ENCODE results near the gene LCLAT1. TPM values are rescaled to one million over a fixed set of nuclear protein-coding genes. Genes with fewer than 3 reads are reported as not detected.

LCLAT1 gene
- total and polyA plus RNA-seq, 4 experiments from 2014 or later = 6.1 to 24.9 (median 12.8) TPM

DNA sequence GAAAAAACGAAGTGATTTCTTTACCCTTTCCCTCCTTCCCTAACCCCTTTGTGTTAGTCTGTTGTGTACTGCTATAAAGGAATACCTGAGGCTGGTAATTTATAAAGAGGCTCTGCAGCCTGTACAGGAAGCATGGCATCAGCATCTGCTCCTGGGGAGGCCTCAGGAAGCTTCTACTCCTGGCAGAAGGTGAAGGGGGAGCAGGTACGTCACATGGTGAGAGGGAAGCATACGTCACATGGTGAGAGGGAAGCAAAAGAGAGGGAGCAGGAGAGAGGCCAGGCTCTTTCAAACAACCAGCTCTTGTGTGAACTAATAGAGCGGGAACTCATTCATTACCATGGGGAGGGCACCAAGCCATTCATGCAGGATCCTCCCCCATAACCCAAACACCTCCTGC, 234.0 kb downstream of the LCLAT1 start:
- H3K4me1 Mint-ChIP-seq = no peaks in the 10 kb centered on the region
- Histone ChIP-seq H3K4me3 (ENCODE audit: low read length in 2 of 2) (no peak overlapping the region), H3K9me3 (ENCODE audit: control insufficient read depth in 1 of 2, low read length in 2 of 2) (no peaks in the 10 kb centered on the region), H3K4me1 (ENCODE audit: insufficient read depth, low read length) (no peaks in the 10 kb centered on the region), H3K27ac (ENCODE audit: low read depth, low read length) (no peak overlapping the region), H3K36me3 (ENCODE audit: insufficient read depth, low read length) (no peaks in the 10 kb centered on the region), H3K27me3 (ENCODE audit: insufficient read depth, low read length) (no peaks in the 10 kb centered on the region)
- intact Hi-C loops (cut with micrococcal nuclease) = no loop called here
- ChIA-PET POLR2A (ENCODE audit: partially characterized antibody) (no interaction called here), CTCF (ENCODE audit: partially characterized antibody) (interaction anchor here (1.3 kb wide), 1 partner anchor 31 kb away, joined by 4 read pairs; no protein-coding TSS in a partner anchor)
- H3K36me3 Mint-ChIP-seq = no peaks in the 10 kb centered on the region
- no peaks in the 10 kb centered on the region for H3K27me3 Mint-ChIP-seq
- peak overlapping the region in 1 of 7 donors; percentile 9 for H3K27ac Mint-ChIP-seq
- no peaks in the 10 kb centered on the region for H3K9me3 Mint-ChIP-seq
- no peak overlapping the region for H3K4me3 Mint-ChIP-seq
- no peak for DNase-seq

DNA sequence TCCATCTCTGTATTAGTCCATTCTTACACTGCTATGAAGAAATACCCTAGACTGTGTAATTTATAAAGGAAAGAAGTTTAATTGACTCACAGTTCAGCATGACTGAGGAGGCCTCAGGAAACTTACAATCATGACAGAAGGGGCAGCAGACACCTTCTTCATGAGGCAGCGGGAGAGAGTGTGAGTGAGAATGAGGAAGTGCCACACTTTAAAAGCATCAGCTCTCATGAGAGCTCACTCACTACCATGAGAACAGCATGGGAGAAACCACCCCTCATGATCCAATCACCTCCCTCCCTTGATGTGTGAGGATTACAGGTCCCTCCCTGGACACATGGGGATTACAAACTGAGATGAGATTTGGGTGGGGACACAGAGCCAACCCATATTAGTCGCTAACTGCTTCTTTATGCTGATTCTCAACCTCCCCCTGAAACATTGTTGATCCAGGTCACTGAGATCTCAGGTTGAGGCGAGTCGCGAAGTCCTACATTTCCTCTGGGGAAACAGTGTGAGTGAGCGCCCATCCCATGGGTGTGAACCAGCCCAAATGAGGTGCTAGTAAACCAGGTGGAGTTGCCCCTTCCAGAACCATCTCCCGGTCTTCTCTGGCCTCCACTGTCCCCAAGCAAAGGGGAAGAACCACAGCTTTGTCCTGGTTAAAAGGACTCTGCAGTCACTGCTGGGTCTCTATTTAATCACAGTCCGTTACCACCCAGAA, 236.3 kb downstream of the LCLAT1 start:
- DNase-seq = no peak
- CTCF ChIA-PET (ENCODE audit: partially characterized antibody) = interaction anchor here (1.4 kb wide), 1 partner anchor 518 kb away, joined by 5 read pairs; no protein-coding TSS in a partner anchor
- no peak overlapping the region for H3K4me3 ChIP-seq (ENCODE audit: low read length in 2 of 2)
- Mint-ChIP-seq H3K4me1 (no peaks in the 10 kb centered on the region), H3K36me3 (no peaks in the 10 kb centered on the region), H3K4me3 (no peak overlapping the region), H3K9me3 (no peaks in the 10 kb centered on the region), H3K27ac (no peak overlapping the region), H3K27me3 (no peaks in the 10 kb centered on the region)
- intact Hi-C loops (cut with micrococcal nuclease) = no loop called here
- no peaks in the 10 kb centered on the region for H3K9me3 ChIP-seq (ENCODE audit: control insufficient read depth in 1 of 2, low read length in 2 of 2)
- no peaks in the 10 kb centered on the region for H3K36me3 ChIP-seq (ENCODE audit: insufficient read depth, low read length)
- no peaks in the 10 kb centered on the region for H3K4me1 ChIP-seq (ENCODE audit: insufficient read depth, low read length)
- POLR2A ChIA-PET (ENCODE audit: partially characterized antibody) = no interaction called here
- H3K27ac ChIP-seq (ENCODE audit: low read depth, low read length) = no peak overlapping the region
- no peaks in the 10 kb centered on the region for H3K27me3 ChIP-seq (ENCODE audit: insufficient read depth, low read length)

DNA sequence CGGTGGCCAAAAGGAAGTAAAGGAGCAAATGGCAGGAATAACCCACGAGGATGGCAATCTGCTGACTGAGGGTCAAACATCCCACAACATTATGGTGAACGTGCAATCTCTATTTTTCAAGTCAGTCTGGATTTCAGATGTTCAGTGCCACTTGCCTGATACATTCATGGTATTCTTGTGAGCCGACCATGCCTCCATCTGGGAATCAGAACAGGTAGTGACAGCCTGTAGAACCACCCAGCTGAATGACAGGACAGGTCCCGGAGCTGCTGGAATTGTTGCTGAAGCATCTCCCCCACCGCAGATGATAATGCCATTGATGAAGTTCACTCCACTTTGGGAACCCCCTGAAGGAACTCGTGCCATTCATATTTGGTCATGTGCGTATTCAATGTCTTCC, 237.0 kb downstream of the LCLAT1 start:
- Histone ChIP-seq H3K27ac (ENCODE audit: low read depth, low read length) (no peak overlapping the region), H3K4me3 (ENCODE audit: low read length in 2 of 2) (no peak overlapping the region), H3K36me3 (ENCODE audit: insufficient read depth, low read length) (no peaks in the 10 kb centered on the region), H3K9me3 (ENCODE audit: control insufficient read depth in 1 of 2, low read length in 2 of 2) (no peaks in the 10 kb centered on the region), H3K4me1 (ENCODE audit: insufficient read depth, low read length) (no peaks in the 10 kb centered on the region), H3K27me3 (ENCODE audit: insufficient read depth, low read length) (no peaks in the 10 kb centered on the region)
- no peak for DNase-seq
- no peak overlapping the region for H3K4me3 Mint-ChIP-seq
- no peaks in the 10 kb centered on the region for H3K4me1 Mint-ChIP-seq
- ChIA-PET CTCF (ENCODE audit: partially characterized antibody) (no interaction called here), POLR2A (ENCODE audit: partially characterized antibody) (no interaction called here)
- H3K27me3 Mint-ChIP-seq = no peaks in the 10 kb centered on the region
- intact Hi-C loops (cut with micrococcal nuclease) = no loop called here
- H3K9me3 Mint-ChIP-seq = no peaks in the 10 kb centered on the region
- H3K27ac Mint-ChIP-seq = no peak overlapping the region
- no peaks in the 10 kb centered on the region for H3K36me3 Mint-ChIP-seq

DNA sequence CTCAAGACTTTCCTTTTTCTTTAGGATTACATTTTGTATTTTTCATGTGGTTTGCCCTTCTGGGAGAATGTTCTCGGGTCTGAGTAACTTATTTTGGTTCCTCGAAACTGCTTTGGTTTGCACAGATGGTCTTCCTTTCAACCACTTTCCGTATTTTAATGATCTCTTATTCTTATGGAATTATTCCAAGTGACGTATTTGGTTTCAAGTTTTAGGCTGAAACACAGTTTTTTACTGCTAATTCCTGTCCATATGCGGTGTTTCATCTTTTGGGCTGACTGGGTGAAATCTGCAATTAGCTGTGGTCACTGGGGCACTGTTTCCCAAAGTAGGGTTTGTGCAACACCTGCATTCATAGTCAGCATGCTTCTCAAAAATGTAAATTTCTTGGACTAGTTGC, 237.5 kb downstream of the LCLAT1 start:
- no peak for DNase-seq
- Mint-ChIP-seq H3K36me3 (no peaks in the 10 kb centered on the region), H3K27ac (no peak overlapping the region), H3K4me3 (no peak overlapping the region), H3K27me3 (no peaks in the 10 kb centered on the region), H3K9me3 (no peaks in the 10 kb centered on the region), H3K4me1 (no peaks in the 10 kb centered on the region)
- Histone ChIP-seq H3K27me3 (ENCODE audit: insufficient read depth, low read length) (no peaks in the 10 kb centered on the region), H3K4me1 (ENCODE audit: insufficient read depth, low read length) (no peaks in the 10 kb centered on the region), H3K9me3 (ENCODE audit: control insufficient read depth in 1 of 2, low read length in 2 of 2) (no peaks in the 10 kb centered on the region), H3K36me3 (ENCODE audit: insufficient read depth, low read length) (no peaks in the 10 kb centered on the region), H3K4me3 (ENCODE audit: low read length in 2 of 2) (no peak overlapping the region), H3K27ac (ENCODE audit: low read depth, low read length) (no peak overlapping the region)
- intact Hi-C loops (cut with micrococcal nuclease) = no loop called here
- ChIA-PET POLR2A (ENCODE audit: partially characterized antibody) (no interaction called here), CTCF (ENCODE audit: partially characterized antibody) (no interaction called here)

DNA sequence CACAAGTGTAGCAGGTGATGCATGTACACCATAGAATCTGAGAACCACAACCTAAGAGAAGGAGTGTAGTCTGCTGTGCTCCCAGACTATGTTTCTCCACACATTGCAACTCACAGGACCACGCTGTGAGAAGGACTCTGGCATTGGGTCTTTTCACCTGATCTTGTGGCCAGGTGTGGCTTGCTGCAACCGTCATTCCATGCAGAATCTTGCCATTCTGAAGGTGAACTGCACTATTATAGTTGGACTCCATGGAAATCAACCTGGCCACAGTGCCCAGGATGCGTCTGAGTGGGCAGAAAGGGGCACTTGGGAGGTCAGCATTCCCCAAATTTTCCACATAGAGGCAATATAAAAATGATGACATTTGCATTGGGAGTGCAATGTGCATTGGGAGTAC, 237.9 kb downstream of the LCLAT1 start:
- no peak overlapping the region for H3K4me3 Mint-ChIP-seq
- DNase-seq = no peak
- intact Hi-C loops (cut with micrococcal nuclease) = no loop called here
- CTCF ChIA-PET (ENCODE audit: partially characterized antibody) = interaction anchor here (2.5 kb wide), 1 partner anchor 26 kb away, joined by 8 read pairs; no protein-coding TSS in a partner anchor
- no peak overlapping the region for H3K27ac Mint-ChIP-seq
- H3K27me3 Mint-ChIP-seq = no peaks in the 10 kb centered on the region
- no peaks in the 10 kb centered on the region for H3K9me3 ChIP-seq (ENCODE audit: control insufficient read depth in 1 of 2, low read length in 2 of 2)
- H3K4me1 ChIP-seq (ENCODE audit: insufficient read depth, low read length) = no peaks in the 10 kb centered on the region
- no peaks in the 10 kb centered on the region for H3K36me3 ChIP-seq (ENCODE audit: insufficient read depth, low read length)
- no peak overlapping the region for H3K27ac ChIP-seq (ENCODE audit: low read depth, low read length)
- POLR2A ChIA-PET (ENCODE audit: partially characterized antibody) = no interaction called here
- no peaks in the 10 kb centered on the region for H3K4me1 Mint-ChIP-seq
- no peak overlapping the region for H3K4me3 ChIP-seq (ENCODE audit: low read length in 2 of 2)
- no peaks in the 10 kb centered on the region for H3K27me3 ChIP-seq (ENCODE audit: insufficient read depth, low read length)
- H3K9me3 Mint-ChIP-seq = no peaks in the 10 kb centered on the region
- H3K36me3 Mint-ChIP-seq = no peaks in the 10 kb centered on the region

DNA sequence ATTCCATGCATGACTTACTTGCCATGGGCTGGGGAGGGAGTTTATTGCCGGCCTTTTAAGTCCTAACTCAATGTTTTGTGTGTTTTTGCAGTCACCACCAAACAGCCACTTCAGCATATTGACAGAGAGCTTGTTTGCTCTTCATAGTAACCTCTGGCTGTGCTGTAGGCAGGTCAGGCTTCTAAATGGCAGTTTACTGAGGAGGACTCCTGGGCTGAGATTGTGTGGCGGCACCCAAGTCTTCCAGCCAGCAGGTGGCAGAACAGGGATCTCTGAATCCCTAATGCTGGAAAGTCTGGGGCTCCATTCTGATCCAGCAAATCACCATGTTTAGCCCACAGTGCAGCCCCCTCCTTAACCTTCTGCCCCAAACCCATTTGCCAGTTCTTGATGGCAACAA, 239.0 kb downstream of the LCLAT1 start:
- no peaks in the 10 kb centered on the region for H3K36me3 Mint-ChIP-seq
- Histone ChIP-seq H3K27ac (ENCODE audit: low read depth, low read length) (no peak overlapping the region), H3K9me3 (ENCODE audit: control insufficient read depth in 1 of 2, low read length in 2 of 2) (no peaks in the 10 kb centered on the region), H3K27me3 (ENCODE audit: insufficient read depth, low read length) (no peaks in the 10 kb centered on the region), H3K4me1 (ENCODE audit: insufficient read depth, low read length) (no peaks in the 10 kb centered on the region), H3K4me3 (ENCODE audit: low read length in 2 of 2) (no peak overlapping the region), H3K36me3 (ENCODE audit: insufficient read depth, low read length) (no peaks in the 10 kb centered on the region)
- no peaks in the 10 kb centered on the region for H3K9me3 Mint-ChIP-seq
- POLR2A ChIA-PET (ENCODE audit: partially characterized antibody) = no interaction called here
- CTCF ChIA-PET (ENCODE audit: partially characterized antibody) = interaction anchor here (0.6 to 2.5 kb wide), 9 partner anchors 17 to 521 kb away, joined by 3 to 9 read pairs (median 4); no protein-coding TSS in a partner anchor
- H3K27me3 Mint-ChIP-seq = no peaks in the 10 kb centered on the region
- DNase-seq = no peak
- H3K27ac Mint-ChIP-seq = no peak overlapping the region
- intact Hi-C loops (cut with micrococcal nuclease) = no loop called here
- no peaks in the 10 kb centered on the region for H3K4me1 Mint-ChIP-seq
- no peak overlapping the region for H3K4me3 Mint-ChIP-seq

DNA sequence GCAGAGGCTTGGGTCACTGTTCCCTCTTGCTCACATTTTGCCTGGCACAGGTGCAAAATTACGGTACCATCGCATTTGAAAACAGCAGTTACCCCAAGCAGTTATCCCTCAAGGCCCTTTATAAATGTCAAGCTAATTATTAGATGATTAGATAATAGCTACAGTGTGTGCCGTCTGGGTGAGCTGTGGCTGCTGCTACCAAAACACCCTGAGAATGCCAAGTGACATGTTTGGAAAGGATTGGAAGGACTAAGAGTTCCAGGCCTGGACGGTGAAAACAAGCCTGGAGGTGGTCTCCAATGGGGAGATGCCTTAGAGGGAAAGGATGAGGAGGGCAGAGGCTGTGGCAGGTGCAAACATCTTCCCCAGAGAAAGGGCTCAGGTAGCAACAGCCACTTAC, 239.6 kb downstream of the LCLAT1 start:
- DNase-seq = no peak
- POLR2A ChIA-PET (ENCODE audit: partially characterized antibody) = no interaction called here
- Mint-ChIP-seq H3K4me1 (no peaks in the 10 kb centered on the region), H3K4me3 (no peak overlapping the region), H3K27ac (no peak overlapping the region), H3K36me3 (no peaks in the 10 kb centered on the region), H3K9me3 (no peaks in the 10 kb centered on the region), H3K27me3 (no peaks in the 10 kb centered on the region)
- H3K4me1 ChIP-seq (ENCODE audit: insufficient read depth, low read length) = no peaks in the 10 kb centered on the region
- no peaks in the 10 kb centered on the region for H3K27me3 ChIP-seq (ENCODE audit: insufficient read depth, low read length)
- H3K4me3 ChIP-seq (ENCODE audit: low read length in 2 of 2) = no peak overlapping the region
- CTCF ChIA-PET (ENCODE audit: partially characterized antibody) = interaction anchor here (0.7 to 2.5 kb wide), 6 partner anchors 20 to 522 kb away, joined by 3 to 9 read pairs (median 5); no protein-coding TSS in a partner anchor
- no peak overlapping the region for H3K27ac ChIP-seq (ENCODE audit: low read depth, low read length)
- H3K9me3 ChIP-seq (ENCODE audit: control insufficient read depth in 1 of 2, low read length in 2 of 2) = no peaks in the 10 kb centered on the region
- H3K36me3 ChIP-seq (ENCODE audit: insufficient read depth, low read length) = no peaks in the 10 kb centered on the region
- intact Hi-C loops (cut with micrococcal nuclease) = no loop called here

All from CD4-positive, alpha-beta memory T cell (primary cell).